Body of pancreas (tissue), 4 donors: ENCODE measurements around the gene ENPP3. TPM values are rescaled to one million over a fixed set of nuclear protein-coding genes. Genes with fewer than 3 reads are reported as not detected.

Experiments used
- ATAC-seq: fragments of 150-250 bp; one replicate; pipeline ENCODE4 v1.9.1; 2016
- DNase-seq, 4 donors: peaks; one replicate each; pipeline ENCODE4 v3.0.0-alpha.2; 2019
- H3K27ac ChIP-seq, 4 donors: fragments of 200-600 bp; sonication (generic); 1 replicate in 3 of 4; 2 replicates in 1 of 4; pipeline versions ENCODE4 v1.5.1 to v1.6.1; 2016 to 2019; ENCODE audit warnings: mild to moderate bottlenecking in 1 of 4, mixed read lengths in 1 of 4, moderate library complexity in 1 of 4
- H3K27me3 ChIP-seq, 2 donors: fragments of 200-600 bp; sonication (generic); one replicate each; pipeline ENCODE4 v1.6.0; 2016; ENCODE audit warnings: mild to moderate bottlenecking in 1 of 2
- H3K36me3 ChIP-seq, 2 donors: fragments of 200-600 bp; sonication (generic); replicated peaks in 1 of 2; 2 replicates each; pipeline ENCODE4 v1.5.1; 2016; ENCODE audit warnings: low read depth in 2 of 2; ENCODE audit not compliant: insufficient read depth in 1 of 2
- H3K4me1 ChIP-seq: fragments of 200-600 bp; sonication (generic); one replicate; pipeline ENCODE4 v1.6.0; 2016
- H3K4me3 ChIP-seq, 2 donors: fragments of 200-600 bp; sonication (generic); 1 replicate in 1 of 2; 2 replicates in 1 of 2; pipeline ENCODE4 v1.5.1; 2016 to 2019
- H3K9me3 ChIP-seq, 3 donors: fragments of 200-600 bp; sonication (generic); 1 replicate in 2 of 3; 2 replicates in 1 of 3; pipeline ENCODE4 v1.5.1; 2016
- POLR2A ChIP-seq, 3 donors: fragments of 450-650 bp; IDR thresholded peaks; one replicate each; pipeline ENCODE4 v1.6.1; 2016; ENCODE audit warnings: antibody characterized with exemption in 3 of 3, mild to moderate bottlenecking in 2 of 3
- WGBS, 2 donors: methylation state at CpG; one replicate each; pipeline ENCODE4 v1.1.5; 2017; 5-methylcytosine and 5-hydroxymethylcytosine counted together
- intact Hi-C: fragments of 100-400 bp; cut with DNase I; formaldehyde crosslinking; loops from one replicate; pipeline ENCODE4 v1.15.1; 2023
- total RNA-seq, 2 donors: library from RNA; depleted of rRNA; stranded (reverse); fragments of >200 nt; gene quantifications; one replicate each; pipeline ENCODE4 v1.1.0, GENCODE V29; 2016
- TF ChIP-seq, protein P1 (sequence below), 7 experiments: fragments of 450-650 bp in 4 of 7; fragments of 200-600 bp in 3 of 7; sonication (generic) in 3 of 7; IDR thresholded peaks; one replicate each; pipeline ENCODE4 v1.5.1; 2016 to 2019; ENCODE audit warnings: antibody characterized with exemption in 7 of 7

Gene ENPP3
- total RNA-seq, 2 donors from 2014 or later, result 0.26 TPM; not detected in 1

GRCh38 chr6:131669891-131670290, 32.8 kb downstream of the ENPP3 start:
- no peak overlapping the region for H3K27ac ChIP-seq
- no peaks in the 10 kb centered on the region for H3K27me3 ChIP-seq
- H3K4me3 ChIP-seq, result no peak overlapping the region
- 78 to 94% methylated on average over 1 of the region's 1 CpG for WGBS, 2 donors
- intact Hi-C loops, result no loop called here
- H3K36me3 ChIP-seq, result no peaks in the 10 kb centered on the region
- no peak for ATAC-seq
- TF ChIP-seq POLR2A (IDR thresholded peaks at IDR 0.05), result no peak
- TF ChIP-seq, protein P1, sequence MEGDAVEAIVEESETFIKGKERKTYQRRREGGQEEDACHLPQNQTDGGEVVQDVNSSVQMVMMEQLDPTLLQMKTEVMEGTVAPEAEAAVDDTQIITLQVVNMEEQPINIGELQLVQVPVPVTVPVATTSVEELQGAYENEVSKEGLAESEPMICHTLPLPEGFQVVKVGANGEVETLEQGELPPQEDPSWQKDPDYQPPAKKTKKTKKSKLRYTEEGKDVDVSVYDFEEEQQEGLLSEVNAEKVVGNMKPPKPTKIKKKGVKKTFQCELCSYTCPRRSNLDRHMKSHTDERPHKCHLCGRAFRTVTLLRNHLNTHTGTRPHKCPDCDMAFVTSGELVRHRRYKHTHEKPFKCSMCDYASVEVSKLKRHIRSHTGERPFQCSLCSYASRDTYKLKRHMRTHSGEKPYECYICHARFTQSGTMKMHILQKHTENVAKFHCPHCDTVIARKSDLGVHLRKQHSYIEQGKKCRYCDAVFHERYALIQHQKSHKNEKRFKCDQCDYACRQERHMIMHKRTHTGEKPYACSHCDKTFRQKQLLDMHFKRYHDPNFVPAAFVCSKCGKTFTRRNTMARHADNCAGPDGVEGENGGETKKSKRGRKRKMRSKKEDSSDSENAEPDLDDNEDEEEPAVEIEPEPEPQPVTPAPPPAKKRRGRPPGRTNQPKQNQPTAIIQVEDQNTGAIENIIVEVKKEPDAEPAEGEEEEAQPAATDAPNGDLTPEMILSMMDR (IDR thresholded peaks at IDR 0.05), result no peak
- H3K4me1 ChIP-seq, result no peaks in the 10 kb centered on the region
- H3K9me3 ChIP-seq, result no peaks in the 10 kb centered on the region
- DNase-seq, result no peak

- WGBS, 2 donors, result 81 to 85% methylated on average over 2 of the region's 2 CpGs
- Histone ChIP-seq H3K36me3 (no peaks in the 10 kb centered on the region), H3K27ac (no peak overlapping the region), H3K27me3 (no peaks in the 10 kb centered on the region), H3K4me1 (no peaks in the 10 kb centered on the region), H3K9me3 (no peaks in the 10 kb centered on the region), H3K4me3 (no peak overlapping the region)
- DNase-seq (no peak), ATAC-seq (no peak)
- TF ChIP-seq, protein P1 (IDR thresholded peaks at IDR 0.05), result no peak
- no peak for TF ChIP-seq POLR2A (IDR thresholded peaks at IDR 0.05)
- intact Hi-C loops, result no loop called here
Observed at GRCh38 chr6:131673184-131673583, 36.1 kb downstream of the ENPP3 start.

DNA sequence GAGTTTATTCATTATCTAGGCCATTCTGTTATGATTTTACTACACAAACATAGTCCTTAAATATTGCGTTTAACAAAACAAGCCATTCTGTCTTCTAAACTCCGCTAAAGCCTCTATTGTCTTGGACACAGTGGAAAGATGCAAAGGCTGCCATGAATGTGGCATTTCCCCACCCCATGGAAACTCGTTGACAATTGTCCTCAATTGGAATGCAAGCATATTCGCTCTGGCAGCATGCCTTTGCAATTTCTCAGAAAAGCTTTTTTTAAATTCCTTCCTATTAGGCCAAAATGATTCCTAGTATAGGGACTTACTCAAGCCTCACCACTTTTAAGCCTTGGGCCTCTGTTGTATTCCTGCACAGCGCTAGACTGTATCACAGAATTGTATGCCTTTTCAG, 41.3 kb downstream of the ENPP3 start:
- DNase-seq (no peak), ATAC-seq (no peak)
- no peak for TF ChIP-seq POLR2A (IDR thresholded peaks at IDR 0.05)
- TF ChIP-seq, protein P1 (IDR thresholded peaks at IDR 0.05), result no peak
- 82 to 87% methylated on average over 5 of the region's 5 CpGs for WGBS, 2 donors
- H3K9me3 ChIP-seq, result no peaks in the 10 kb centered on the region
- no peak overlapping the region for H3K27ac ChIP-seq
- no peaks in the 10 kb centered on the region for H3K27me3 ChIP-seq
- H3K4me3 ChIP-seq, result no peak overlapping the region
- intact Hi-C loops, result no loop called here
- H3K36me3 ChIP-seq, result no peaks in the 10 kb centered on the region
- H3K4me1 ChIP-seq, result no peaks in the 10 kb centered on the region

GRCh38 chr6:131680868-131681267, 43.8 kb downstream of the ENPP3 start:
- intact Hi-C loops, result no loop called here
- Histone ChIP-seq H3K27ac (no peak overlapping the region), H3K4me1 (no peaks in the 10 kb centered on the region), H3K36me3 (no peaks in the 10 kb centered on the region), H3K4me3 (no peak overlapping the region), H3K27me3 (no peaks in the 10 kb centered on the region), H3K9me3 (no peaks in the 10 kb centered on the region)
- DNase-seq, result no peak
- 76 to 82% methylated on average over 2 of the region's 2 CpGs for WGBS, 2 donors
- no peak for ATAC-seq
- TF ChIP-seq POLR2A (IDR thresholded peaks at IDR 0.05), result no peak
- TF ChIP-seq, protein P1 (IDR thresholded peaks at IDR 0.05), result no peak

DNA sequence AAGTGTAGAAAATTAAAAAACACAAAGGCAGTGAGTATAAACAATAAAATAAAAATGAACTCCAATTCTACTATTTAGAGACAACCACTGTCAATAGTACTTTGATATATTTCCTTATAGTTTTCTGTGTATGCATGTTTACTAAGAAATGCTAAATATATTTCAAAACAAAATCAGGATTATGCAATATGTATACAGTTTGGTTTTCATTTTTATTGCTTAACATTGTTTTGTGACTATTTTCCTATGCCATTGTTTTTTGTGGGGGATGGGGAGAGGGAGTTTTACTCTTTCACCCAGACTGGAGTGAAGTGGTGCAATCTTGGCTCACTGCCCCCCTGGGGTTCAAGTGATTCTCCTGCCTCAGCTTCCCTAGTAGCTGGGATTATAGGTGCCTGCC, 44.5 kb downstream of the ENPP3 start:
- Histone ChIP-seq H3K4me1 (no peaks in the 10 kb centered on the region), H3K27ac (no peak overlapping the region), H3K27me3 (no peaks in the 10 kb centered on the region), H3K36me3 (no peaks in the 10 kb centered on the region), H3K9me3 (no peaks in the 10 kb centered on the region), H3K4me3 (no peak overlapping the region)
- DNase-seq (no peak), ATAC-seq (no peak)
- intact Hi-C loops, result no loop called here
- no peak for TF ChIP-seq POLR2A (IDR thresholded peaks at IDR 0.05)
- TF ChIP-seq, protein P1 (IDR thresholded peaks at IDR 0.05), result no peak
